GM18505 (cell line): ENCODE measurements around the gene PEX7.
"Not testable (repeated sequence)": the region's sequence is repeated elsewhere in the genome, so short reads cannot be mapped to it uniquely, and the experiment has no call there.

ENCODE experiments used
- ATAC-seq: cut with Tn5 transposase; IDR thresholded peaks from one replicate; pipeline ENCODE4 v1.9.1; 2021; ENCODE audit not compliant: unreplicated experiment
- POLR2A ChIP-seq: IDR thresholded peaks from 4 replicates; pipeline ENCODE4 v1.6.1; 2011; ENCODE audit warnings: borderline replicate concordance; ENCODE audit not compliant: insufficient read depth, insufficient read length; ENCODE audit errors: extremely low read depth

Gene PEX7

GRCh38 chr6:136887953-136888352 lies 65.6 kb downstream of the PEX7 start:
- no peak for ATAC-seq
- no peak for TF ChIP-seq POLR2A

- no peak for TF ChIP-seq POLR2A
- no peak for ATAC-seq
These were observed 67.1 kb downstream of the PEX7 start for GRCh38 chr6:136889271-136890193.

GRCh38 chr6:136890194-136890839 lies 67.9 kb downstream of the PEX7 start:
- TF ChIP-seq POLR2A: no peak
- ATAC-seq: no peak

DNA sequence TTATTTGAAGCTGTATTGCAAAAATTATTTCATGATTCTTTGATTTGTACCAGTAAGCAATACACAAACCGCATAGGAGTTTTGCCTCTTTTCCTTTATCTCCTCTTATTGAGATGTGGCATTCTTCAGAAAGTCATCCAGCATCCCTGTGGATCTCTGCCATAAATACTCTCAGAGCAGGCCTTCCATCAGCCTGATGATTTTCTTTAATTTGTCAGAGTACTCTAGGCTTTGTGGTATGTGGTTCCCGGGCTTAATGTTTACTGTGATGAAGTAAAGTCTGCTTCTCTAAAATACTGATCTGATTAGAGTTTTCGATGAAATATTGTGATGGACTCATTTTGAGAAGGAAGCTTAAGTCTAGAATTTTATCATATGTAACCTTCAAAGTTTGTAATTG lies 68.6 kb downstream of the PEX7 start:
- no peak for TF ChIP-seq POLR2A
- ATAC-seq: no peak

- no peak for ATAC-seq
- TF ChIP-seq POLR2A: no peak
These were observed 70.8 kb downstream of the PEX7 start for GRCh38 chr6:136893187-136893586.

DNA sequence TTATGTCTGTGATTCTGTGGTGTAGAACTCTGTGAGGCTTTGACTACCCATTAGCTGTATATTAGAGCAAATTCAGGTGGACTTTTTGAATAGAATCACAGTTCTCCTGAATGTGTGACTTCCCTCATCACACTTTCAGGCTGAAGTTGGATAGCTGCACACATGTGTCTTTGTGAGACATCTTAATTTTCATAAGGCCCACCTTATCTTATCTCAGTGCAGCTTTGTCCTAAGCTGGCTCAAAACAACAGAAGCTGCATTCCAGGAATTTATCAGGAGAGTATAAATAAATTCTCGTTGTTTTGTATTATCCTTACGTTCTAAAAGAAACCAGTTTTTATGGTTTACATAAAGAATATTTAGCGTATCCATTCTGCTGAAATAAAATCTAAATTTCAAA lies 73.5 kb downstream of the PEX7 start:
- ATAC-seq: no peak
- TF ChIP-seq POLR2A: no peak

DNA sequence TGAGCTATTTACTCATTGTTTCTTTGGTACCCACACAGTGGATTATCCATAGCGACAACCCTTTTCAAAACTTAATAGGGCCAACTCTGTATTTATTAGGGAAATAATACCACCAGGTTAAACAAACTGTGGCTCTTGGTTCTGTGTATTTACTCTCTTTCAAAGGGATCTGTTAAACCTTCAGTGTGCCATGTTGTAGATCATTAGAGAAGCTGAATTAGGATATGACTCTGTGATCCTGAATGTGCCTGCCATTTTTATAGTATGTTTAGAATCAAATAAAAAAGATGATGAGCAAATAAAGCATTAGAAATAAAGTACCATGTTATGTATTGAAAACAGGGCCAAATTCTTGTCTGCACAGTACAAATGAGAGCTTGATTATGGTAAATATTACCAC lies 74.7 kb downstream of the PEX7 start:
- ATAC-seq: no peak

GRCh38 chr6:136901212-136901784 lies 78.9 kb downstream of the PEX7 start:
- no peak for ATAC-seq

More for the DNA sequence above, 74.7 kb downstream of the PEX7 start:
- TF ChIP-seq POLR2A: no peak

GRCh38 chr6:136904477-136904876 lies 82.1 kb downstream of the PEX7 start:
- ATAC-seq: not testable (repeated sequence)

More at GRCh38 chr6:136901212-136901784, 78.9 kb downstream of the PEX7 start:
- TF ChIP-seq POLR2A: no peak

DNA sequence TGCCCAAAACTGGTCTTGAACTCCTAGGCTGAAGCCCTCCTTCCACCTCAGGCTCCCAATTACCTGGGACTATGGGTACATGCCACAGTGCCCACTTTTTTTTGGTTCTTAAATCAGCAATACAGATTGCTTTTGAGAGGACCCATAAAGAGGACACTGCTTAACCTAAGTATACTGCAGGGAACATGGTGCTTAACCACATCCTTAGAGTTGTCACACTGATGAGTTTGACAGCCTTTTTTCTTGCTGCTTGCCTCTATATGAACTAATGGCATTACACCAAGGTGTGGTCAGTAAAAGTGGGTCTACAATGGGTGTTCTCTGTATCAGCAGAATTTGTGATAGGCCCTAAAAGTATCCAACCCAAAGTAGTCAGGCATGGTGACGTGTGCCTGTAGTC lies 92.6 kb downstream of the PEX7 start:
- no peak for ATAC-seq
- no peak for TF ChIP-seq POLR2A

- no peak for TF ChIP-seq POLR2A
- no peak for ATAC-seq
These were observed 96.3 kb downstream of the PEX7 start for GRCh38 chr6:136918706-136919105.

- ATAC-seq: no peak
- TF ChIP-seq POLR2A: no peak
These were observed 97.8 kb downstream of the PEX7 start for GRCh38 chr6:136920216-136920615.

- no peak for ATAC-seq
These were observed 98.4 kb downstream of the PEX7 start for GRCh38 chr6:136920671-136921380.

DNA sequence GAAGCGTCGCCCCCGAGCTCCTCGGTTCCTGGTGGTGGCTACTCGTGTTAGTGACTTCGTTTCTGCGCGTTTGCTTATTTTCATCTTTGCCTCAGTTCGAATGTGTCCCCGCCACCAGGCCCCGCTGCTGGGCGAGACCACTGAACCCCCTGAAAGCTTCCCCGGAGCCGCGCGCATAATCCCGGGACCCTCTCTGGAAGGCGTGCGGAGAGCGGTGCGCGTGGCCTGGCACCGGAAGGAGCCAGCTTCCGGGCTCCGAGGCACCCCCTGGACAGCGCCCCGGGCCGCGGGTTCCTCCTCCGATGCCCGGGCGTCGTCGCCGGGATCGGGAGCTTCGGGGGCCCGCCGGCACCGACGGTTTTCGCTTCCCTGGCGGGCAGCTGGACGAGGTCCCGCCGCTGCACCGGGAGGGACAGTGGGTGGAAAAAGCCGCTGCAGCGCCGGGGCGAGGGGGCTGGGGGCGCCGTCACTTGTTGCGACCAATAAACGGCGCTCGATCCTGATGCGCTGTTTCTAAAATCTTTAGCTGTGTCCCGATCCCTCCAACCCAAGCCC lies 99.1 kb downstream of the PEX7 start:
- no peak for TF ChIP-seq POLR2A
- ATAC-seq: no peak

More at GRCh38 chr6:136920671-136921380, 98.4 kb downstream of the PEX7 start:
- no peak for TF ChIP-seq POLR2A
